ENCODE measurements around the gene MEIS3. TPM values are rescaled to one million over a fixed set of nuclear protein-coding genes. Genes with fewer than 3 reads are reported as not detected.

MEIS3 gene
- polyA plus RNA-seq, 1 of the 3 experiments (the other 2 are of a cell fraction): 69.8 TPM

- H3K4me2 ChIP-seq: no peak overlapping the region
- no peak for DNase-seq
- no peaks in the 10 kb centered on the region for H3K9me2 ChIP-seq
- H3F3A ChIP-seq (replicated peaks; ENCODE audit: insufficient read depth): peaks cover 9% of the 10 kb centered on the region
- WGBS (ENCODE audit: low lambda C conversion rate): 98% methylated on average over 20 of the region's 23 CpGs
- no peak overlapping the region for H3K27ac ChIP-seq (ENCODE audit: low read depth in 2 of 2, low read length in 1 of 2)
- H3K9me3 ChIP-seq: no peaks in the 10 kb centered on the region
- TF ChIP-seq MEF2A (IDR thresholded peaks at IDR 0.05; ENCODE audit: borderline replicate concordance, low read depth) (no peak), GABPA (IDR thresholded peaks at IDR 0.05; ENCODE audit: low read depth) (no peak), JUND (IDR thresholded peaks at IDR 0.05) (no peak), CHD2 (IDR thresholded peaks at IDR 0.05; ENCODE audit: low read length, partially characterized antibody) (no peak), ZBTB33 (IDR thresholded peaks at IDR 0.05; ENCODE audit: borderline replicate concordance, low read depth) (no peak), GATA2 (CRISPR knock-in tag; IDR thresholded peaks at IDR 0.05) (no peak), EZH2phosphoT487 (IDR thresholded peaks at IDR 0.05; ENCODE audit: borderline replicate concordance, low read depth) (no peak), SIN3A (IDR thresholded peaks at IDR 0.05; ENCODE audit: borderline replicate concordance, low read depth, low read length) (no peak), PBX3 (IDR thresholded peaks at IDR 0.05) (no peak), IRF3 (IDR thresholded peaks at IDR 0.05; ENCODE audit: low read depth, low read length) (no peak), EP300 (IDR thresholded peaks at IDR 0.05; ENCODE audit: borderline replicate concordance in 1 of 2, low read depth in 1 of 2, low read length in 1 of 2) (no peak), SMC3 (IDR thresholded peaks at IDR 0.05; ENCODE audit: low read depth, low read length) (no peak)
- H2AFZ ChIP-seq (ENCODE audit: low read depth): no peak overlapping the region
- H3K4me3 ChIP-seq (ENCODE audit: low read depth in 2 of 2, low read length in 1 of 2): no peak overlapping the region
- H3K9ac ChIP-seq: no peak overlapping the region
- H3K36me3 ChIP-seq (replicated peaks in 1 of 2; ENCODE audit: control insufficient read depth in 1 of 2, insufficient read depth in 2 of 2, low read length in 1 of 2): peaks cover 0 to 66% of the 10 kb centered on the region in 2 experiments
- no peaks in the 10 kb centered on the region for H3K4me1 ChIP-seq (ENCODE audit: control insufficient read depth in 1 of 2, insufficient read depth in 2 of 2, low read depth in 1 of 2, low read length in 1 of 2)
- no peaks in the 10 kb centered on the region for H4K20me1 ChIP-seq (ENCODE audit: insufficient read depth)
- CTCF ChIA-PET: interaction anchor here (1.5 to 2.4 kb wide), 2 partner anchors 12 to 31 kb away, joined by 3 to 14 read pairs; partner anchors contain the start of gene DHX34
- no peaks in the 10 kb centered on the region for H3K27me3 ChIP-seq (ENCODE audit: insufficient read depth)
- POLR2A ChIA-PET: no interaction called here
- no peaks in the 10 kb centered on the region for H3K79me2 ChIP-seq (ENCODE audit: insufficient read depth)
Observed at GRCh38 chr19:47379381-47379938, 39.9 kb downstream of the MEIS3 start.

- Histone ChIP-seq H4K20me1 (ENCODE audit: insufficient read depth) (no peaks in the 10 kb centered on the region), H3K4me1 (ENCODE audit: control insufficient read depth in 1 of 2, insufficient read depth in 2 of 2, low read depth in 1 of 2, low read length in 1 of 2) (no peaks in the 10 kb centered on the region), H3K4me2 (no peak overlapping the region), H3K27ac (ENCODE audit: low read depth in 2 of 2, low read length in 1 of 2) (no peak overlapping the region), H3K9ac (no peak overlapping the region), H3K4me3 (ENCODE audit: low read depth in 2 of 2, low read length in 1 of 2) (no peak overlapping the region), H3K79me2 (ENCODE audit: insufficient read depth) (no peaks in the 10 kb centered on the region), H3K36me3 (replicated peaks in 1 of 2; ENCODE audit: control insufficient read depth in 1 of 2, insufficient read depth in 2 of 2, low read length in 1 of 2) (peaks cover 4 to 74% of the 10 kb centered on the region in 2 experiments), H3K27me3 (ENCODE audit: insufficient read depth) (no peaks in the 10 kb centered on the region), H3F3A (replicated peaks; ENCODE audit: insufficient read depth) (peaks cover 4% of the 10 kb centered on the region), H3K9me3 (no peaks in the 10 kb centered on the region), H3K9me2 (no peaks in the 10 kb centered on the region), H2AFZ (ENCODE audit: low read depth) (no peak overlapping the region)
- TF ChIP-seq USF1 (IDR thresholded peaks at IDR 0.05; ENCODE audit: borderline replicate concordance, low read depth) (no peak), TCF12 (IDR thresholded peaks at IDR 0.05) (no peak), CHD2 (IDR thresholded peaks at IDR 0.05; ENCODE audit: low read length, partially characterized antibody) (no peak), SIN3A (IDR thresholded peaks at IDR 0.05; ENCODE audit: borderline replicate concordance, low read depth, low read length) (no peak), FOSL2 (IDR thresholded peaks at IDR 0.05; ENCODE audit: borderline replicate concordance, low read depth) (no peak), MAX (IDR thresholded peaks at IDR 0.05; ENCODE audit: low read depth) (no peak), TAF1 (IDR thresholded peaks at IDR 0.05; ENCODE audit: borderline replicate concordance, low read depth, low read length) (no peak), RXRA (IDR thresholded peaks at IDR 0.05; ENCODE audit: borderline replicate concordance, low read depth) (no peak)
- ChIA-PET CTCF (interaction anchor here (1.4 to 1.6 kb wide), 3 partner anchors 13 to 73 kb away, joined by 3 to 5 read pairs (median 5); partner anchors contain the start of gene DHX34), POLR2A (interaction anchor here (0.7 kb wide), 1 partner anchor 36 kb away, joined by 3 read pairs; no protein-coding TSS in a partner anchor)
- DNase-seq: no peak
- 94% methylated on average over 10 of the region's 11 CpGs for WGBS (ENCODE audit: low lambda C conversion rate)
Observed at GRCh38 chr19:47378246-47378645, 41.1 kb downstream of the MEIS3 start.

Data from SK-N-SH (cell line).